IMR-90 (cell line): ENCODE results near the gene R3HDM2.

Experiments used
- FOS ChIP-seq: fragments of 150-350 bp; IDR thresholded peaks from 2 replicates; pipeline ENCODE4 v1.6.1; 2016; ENCODE audit warnings: low read depth, low read length
- MAFK ChIP-seq: IDR thresholded peaks from 2 replicates; pipeline ENCODE4 v1.6.1; 2012; ENCODE audit warnings: low read depth, low read length, improper control_type of control experiment
- MAZ ChIP-seq: IDR thresholded peaks from 2 replicates; pipeline ENCODE4 v1.6.1; 2012; ENCODE audit warnings: low read depth, mild to moderate bottlenecking, low read length, improper control_type of control experiment, moderate library complexity, borderline replicate concordance
- MXI1 ChIP-seq: IDR thresholded peaks from 2 replicates; pipeline ENCODE4 v1.6.1; 2012; ENCODE audit warnings: low read depth, mild to moderate bottlenecking, low read length, moderate library complexity, borderline replicate concordance
- POLR2A ChIP-seq: IDR thresholded peaks from 2 replicates; pipeline ENCODE4 v1.6.1; 2012; ENCODE audit warnings: mild to moderate bottlenecking, low read depth, low read length
- RCOR1 ChIP-seq: IDR thresholded peaks from 2 replicates; pipeline ENCODE4 v1.6.1; 2012; ENCODE audit warnings: mild to moderate bottlenecking, low read length, improper control_type of control experiment; ENCODE audit not compliant: insufficient replicate concordance
- SMC3 ChIP-seq: fragments of 150-350 bp; IDR thresholded peaks from 2 replicates; pipeline ENCODE4 v1.6.1; 2016; ENCODE audit warnings: low read depth, mild to moderate bottlenecking, antibody characterized with exemption, low read length, moderate library complexity
- TF ChIP-seq, protein P1 (sequence below): fragments of 150-350 bp; IDR thresholded peaks from 2 replicates; pipeline ENCODE4 v1.6.1; 2016; ENCODE audit warnings: low read depth, mild to moderate bottlenecking, low read length, moderate library complexity, borderline replicate concordance
- TF ChIP-seq, protein P2 (sequence below): conservative IDR thresholded peaks from 2 replicates; pipeline ENCODE4 v1.5.1; 2012; ENCODE audit warnings: mild to moderate bottlenecking, low read depth, low read length, improper control_type of control experiment
- TF ChIP-seq, protein P3 (sequence below): fragments of 150-350 bp; IDR thresholded peaks from 2 replicates; pipeline ENCODE4 v1.6.1; 2017; ENCODE audit warnings: mild to moderate bottlenecking, antibody characterized with exemption, low read length, low read depth

DNA sequence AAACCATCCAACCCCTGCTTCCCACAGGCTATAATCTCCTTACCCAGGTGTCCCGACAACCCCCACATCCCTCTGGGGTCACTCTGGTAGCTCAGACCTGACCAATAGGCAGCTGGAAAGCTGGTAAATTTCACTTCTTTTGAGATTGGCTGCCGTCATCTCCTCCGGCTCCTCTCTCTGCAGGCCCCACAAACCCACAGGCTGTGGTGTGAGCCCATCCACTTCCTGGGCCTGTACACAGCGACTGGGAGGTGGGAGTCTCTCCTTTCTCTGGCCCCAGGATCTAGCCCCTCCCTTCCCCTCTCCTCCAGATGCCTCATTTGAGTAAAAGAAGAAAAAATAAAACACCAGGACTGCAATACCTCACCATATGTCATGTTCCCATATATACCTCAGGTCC, 4.5 kb upstream of the R3HDM2 start:
- TF ChIP-seq, protein P1, sequence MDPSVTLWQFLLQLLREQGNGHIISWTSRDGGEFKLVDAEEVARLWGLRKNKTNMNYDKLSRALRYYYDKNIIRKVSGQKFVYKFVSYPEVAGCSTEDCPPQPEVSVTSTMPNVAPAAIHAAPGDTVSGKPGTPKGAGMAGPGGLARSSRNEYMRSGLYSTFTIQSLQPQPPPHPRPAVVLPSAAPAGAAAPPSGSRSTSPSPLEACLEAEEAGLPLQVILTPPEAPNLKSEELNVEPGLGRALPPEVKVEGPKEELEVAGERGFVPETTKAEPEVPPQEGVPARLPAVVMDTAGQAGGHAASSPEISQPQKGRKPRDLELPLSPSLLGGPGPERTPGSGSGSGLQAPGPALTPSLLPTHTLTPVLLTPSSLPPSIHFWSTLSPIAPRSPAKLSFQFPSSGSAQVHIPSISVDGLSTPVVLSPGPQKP = no peak
- TF ChIP-seq RCOR1 = no peak
- no peak for TF ChIP-seq MAZ
- TF ChIP-seq, protein P2, sequence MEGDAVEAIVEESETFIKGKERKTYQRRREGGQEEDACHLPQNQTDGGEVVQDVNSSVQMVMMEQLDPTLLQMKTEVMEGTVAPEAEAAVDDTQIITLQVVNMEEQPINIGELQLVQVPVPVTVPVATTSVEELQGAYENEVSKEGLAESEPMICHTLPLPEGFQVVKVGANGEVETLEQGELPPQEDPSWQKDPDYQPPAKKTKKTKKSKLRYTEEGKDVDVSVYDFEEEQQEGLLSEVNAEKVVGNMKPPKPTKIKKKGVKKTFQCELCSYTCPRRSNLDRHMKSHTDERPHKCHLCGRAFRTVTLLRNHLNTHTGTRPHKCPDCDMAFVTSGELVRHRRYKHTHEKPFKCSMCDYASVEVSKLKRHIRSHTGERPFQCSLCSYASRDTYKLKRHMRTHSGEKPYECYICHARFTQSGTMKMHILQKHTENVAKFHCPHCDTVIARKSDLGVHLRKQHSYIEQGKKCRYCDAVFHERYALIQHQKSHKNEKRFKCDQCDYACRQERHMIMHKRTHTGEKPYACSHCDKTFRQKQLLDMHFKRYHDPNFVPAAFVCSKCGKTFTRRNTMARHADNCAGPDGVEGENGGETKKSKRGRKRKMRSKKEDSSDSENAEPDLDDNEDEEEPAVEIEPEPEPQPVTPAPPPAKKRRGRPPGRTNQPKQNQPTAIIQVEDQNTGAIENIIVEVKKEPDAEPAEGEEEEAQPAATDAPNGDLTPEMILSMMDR = no peak
- no peak for TF ChIP-seq POLR2A
- no peak for TF ChIP-seq FOS
- TF ChIP-seq MAFK = no peak
- TF ChIP-seq, protein P3, sequence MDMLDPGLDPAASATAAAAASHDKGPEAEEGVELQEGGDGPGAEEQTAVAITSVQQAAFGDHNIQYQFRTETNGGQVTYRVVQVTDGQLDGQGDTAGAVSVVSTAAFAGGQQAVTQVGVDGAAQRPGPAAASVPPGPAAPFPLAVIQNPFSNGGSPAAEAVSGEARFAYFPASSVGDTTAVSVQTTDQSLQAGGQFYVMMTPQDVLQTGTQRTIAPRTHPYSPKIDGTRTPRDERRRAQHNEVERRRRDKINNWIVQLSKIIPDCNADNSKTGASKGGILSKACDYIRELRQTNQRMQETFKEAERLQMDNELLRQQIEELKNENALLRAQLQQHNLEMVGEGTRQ = no peak
- TF ChIP-seq MXI1 = no peak
- no peak for TF ChIP-seq SMC3
